Lung microvascular endothelial cell (primary cell): Measurements from ENCODE around the gene PRICKLE2. TPM values are rescaled to one million over a fixed set of nuclear protein-coding genes. Genes with fewer than 3 reads are reported as not detected.

ENCODE experiments used
- DNase-seq, 2 donors: peaks; one replicate each; pipeline versions ENCODE4 v3.0.0 to v3.0.0-alpha.2; 2010; ENCODE audit warnings: low read depth in 2 of 2
- total RNA-seq: library from RNA; depleted of rRNA; stranded (reverse); fragments of >200 nt; gene quantifications from 2 replicates; pipeline ENCODE4 v1.2.1, GENCODE V29; 2014

Gene PRICKLE2, protein sequence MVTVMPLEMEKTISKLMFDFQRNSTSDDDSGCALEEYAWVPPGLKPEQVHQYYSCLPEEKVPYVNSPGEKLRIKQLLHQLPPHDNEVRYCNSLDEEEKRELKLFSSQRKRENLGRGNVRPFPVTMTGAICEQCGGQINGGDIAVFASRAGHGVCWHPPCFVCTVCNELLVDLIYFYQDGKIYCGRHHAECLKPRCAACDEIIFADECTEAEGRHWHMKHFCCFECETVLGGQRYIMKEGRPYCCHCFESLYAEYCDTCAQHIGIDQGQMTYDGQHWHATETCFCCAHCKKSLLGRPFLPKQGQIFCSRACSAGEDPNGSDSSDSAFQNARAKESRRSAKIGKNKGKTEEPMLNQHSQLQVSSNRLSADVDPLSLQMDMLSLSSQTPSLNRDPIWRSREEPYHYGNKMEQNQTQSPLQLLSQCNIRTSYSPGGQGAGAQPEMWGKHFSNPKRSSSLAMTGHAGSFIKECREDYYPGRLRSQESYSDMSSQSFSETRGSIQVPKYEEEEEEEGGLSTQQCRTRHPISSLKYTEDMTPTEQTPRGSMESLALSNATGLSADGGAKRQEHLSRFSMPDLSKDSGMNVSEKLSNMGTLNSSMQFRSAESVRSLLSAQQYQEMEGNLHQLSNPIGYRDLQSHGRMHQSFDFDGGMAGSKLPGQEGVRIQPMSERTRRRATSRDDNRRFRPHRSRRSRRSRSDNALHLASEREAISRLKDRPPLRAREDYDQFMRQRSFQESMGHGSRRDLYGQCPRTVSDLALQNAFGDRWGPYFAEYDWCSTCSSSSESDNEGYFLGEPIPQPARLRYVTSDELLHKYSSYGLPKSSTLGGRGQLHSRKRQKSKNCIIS
- 1.6 and 2.6 TPM in 2 replicates for total RNA-seq

GRCh38 chr3:64224826-64225610, at the start of gene PRICKLE2:
Gene PRICKLE2, minus strand, starts transcription at chr3:64225466. Its CDS starts 26,539 bp downstream, at chr3:64198927.
- DNase-seq = peak; percentile 58 to 96

DNA sequence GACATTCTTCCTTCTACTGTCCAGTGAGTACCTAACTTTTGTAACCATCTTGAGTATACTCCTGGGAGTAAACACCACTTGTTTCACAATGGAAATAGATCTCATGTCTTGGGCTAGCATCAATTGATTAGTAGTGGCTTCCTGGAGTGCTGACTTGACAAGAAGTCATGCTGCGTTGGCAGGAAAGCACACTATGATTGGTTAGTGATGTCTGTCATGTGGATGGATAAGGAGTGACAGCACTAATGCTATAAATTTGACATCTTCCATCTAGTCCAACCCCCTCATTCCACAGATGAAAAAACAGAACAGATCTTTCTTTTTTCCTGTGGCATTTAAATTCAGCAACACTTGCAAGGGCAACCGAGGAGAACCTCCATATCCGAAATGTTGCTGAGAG, 47.6 kb upstream of the PRICKLE2 start:
- no peak for DNase-seq

DNA sequence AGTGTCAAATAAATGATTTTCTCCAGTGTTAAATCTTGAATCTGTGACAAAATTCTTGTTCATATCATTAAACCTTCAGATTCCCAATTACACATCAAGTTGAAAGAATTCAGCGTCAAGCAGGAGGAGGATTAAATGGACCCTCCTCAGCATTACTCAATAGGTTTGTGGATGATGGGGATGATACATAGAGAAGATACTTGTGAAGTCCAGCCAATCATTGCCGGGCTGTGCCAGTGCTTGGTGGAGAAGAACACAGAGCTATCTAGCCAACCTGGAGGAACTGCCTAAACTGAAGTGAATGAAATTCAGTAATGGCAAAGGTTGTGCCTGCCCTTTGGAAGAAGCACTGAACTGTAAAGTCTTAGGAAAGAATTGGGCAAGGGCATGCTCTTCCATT, 47.0 kb upstream of the PRICKLE2 start:
- DNase-seq = no peak

- DNase-seq = no peak
Measured at GRCh38 chr3:64271631-64272030, 46.4 kb upstream of the PRICKLE2 start.

DNA sequence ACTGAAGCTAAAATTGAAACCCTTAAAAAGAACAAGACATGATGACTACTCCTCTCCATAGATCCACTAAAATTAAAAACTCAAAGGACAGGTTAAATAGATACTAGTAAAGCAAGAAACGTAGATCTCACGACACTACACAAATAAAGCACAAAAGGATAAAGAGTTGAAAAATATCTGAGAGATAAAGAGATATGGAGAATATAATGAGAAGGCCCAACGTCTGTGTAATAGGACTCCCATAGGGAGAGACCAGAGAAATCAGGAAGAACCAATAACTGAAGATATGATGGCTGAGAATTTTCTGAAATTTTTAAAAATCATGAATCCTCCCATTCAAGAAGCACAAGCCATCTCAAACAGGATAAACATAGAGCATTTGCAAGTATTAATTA, 45.6 kb upstream of the PRICKLE2 start:
- DNase-seq = no peak

GRCh38 chr3:64270142-64270865, 45.0 kb upstream of the PRICKLE2 start:
- no peak for DNase-seq

DNA sequence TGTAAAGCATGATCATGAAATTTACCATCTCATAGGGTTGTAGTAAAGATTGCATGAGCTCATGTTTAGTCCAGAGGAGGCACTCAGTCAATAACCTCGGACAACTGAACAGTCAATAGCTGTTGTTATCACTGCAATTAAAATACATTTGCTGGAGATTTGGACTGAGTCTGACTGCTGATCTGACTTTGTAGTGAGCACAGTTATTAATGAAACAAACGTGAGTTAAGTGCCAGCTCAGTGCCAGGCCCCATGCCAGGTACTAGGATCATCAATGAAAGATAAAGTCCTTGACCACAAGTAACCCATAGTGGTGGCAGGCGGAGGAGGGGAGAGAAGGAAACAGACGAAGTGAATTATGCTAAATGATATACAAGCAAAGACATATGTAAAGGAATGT, 43.7 kb upstream of the PRICKLE2 start:
- DNase-seq = no peak

GRCh38 chr3:64267721-64268604, 42.7 kb upstream of the PRICKLE2 start:
- peak; percentile 8 to 57 for DNase-seq

DNA sequence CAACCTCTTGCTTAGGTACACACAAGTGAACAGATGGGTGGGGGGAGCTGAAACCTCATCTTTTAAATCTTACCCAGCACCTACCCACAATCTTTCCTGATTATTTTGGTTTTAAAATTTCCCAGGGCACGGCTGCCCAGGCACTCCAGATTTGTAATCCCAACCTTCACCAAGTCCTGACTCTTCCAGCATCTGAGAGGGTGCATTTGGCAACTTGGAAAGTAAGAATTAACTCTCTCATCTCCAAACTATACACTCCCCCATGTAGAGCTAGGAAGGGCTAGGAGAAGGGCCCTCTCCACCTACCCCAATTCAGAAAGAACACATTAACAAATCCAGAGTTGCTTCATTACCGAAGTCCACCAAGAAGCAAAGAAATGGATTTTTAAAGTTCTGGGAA, 41.7 kb upstream of the PRICKLE2 start:
- DNase-seq = no peak

GRCh38 chr3:64266065-64266931, 41.0 kb upstream of the PRICKLE2 start:
- peak in 1 of 2 donors; percentile 89 for DNase-seq

DNA sequence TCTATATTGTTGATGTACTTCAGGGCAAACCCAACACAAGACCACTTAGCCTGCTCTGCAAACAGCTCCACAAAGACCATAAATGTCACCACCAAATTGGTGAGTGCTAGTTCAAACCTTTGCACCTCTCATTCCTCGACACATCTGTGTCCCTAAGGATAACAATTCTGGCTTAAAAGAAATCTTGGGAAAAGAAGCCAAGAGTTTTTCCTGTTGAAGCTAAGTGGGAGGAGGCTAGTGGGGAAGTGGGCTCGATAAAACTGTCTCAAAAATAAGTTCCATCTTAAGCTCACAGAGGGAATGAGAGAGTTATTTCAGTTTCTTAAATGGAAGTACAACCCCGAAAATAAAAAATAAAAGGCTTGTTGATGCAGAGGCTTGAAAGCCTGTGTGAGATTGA, 40.4 kb upstream of the PRICKLE2 start:
- no peak for DNase-seq

DNA sequence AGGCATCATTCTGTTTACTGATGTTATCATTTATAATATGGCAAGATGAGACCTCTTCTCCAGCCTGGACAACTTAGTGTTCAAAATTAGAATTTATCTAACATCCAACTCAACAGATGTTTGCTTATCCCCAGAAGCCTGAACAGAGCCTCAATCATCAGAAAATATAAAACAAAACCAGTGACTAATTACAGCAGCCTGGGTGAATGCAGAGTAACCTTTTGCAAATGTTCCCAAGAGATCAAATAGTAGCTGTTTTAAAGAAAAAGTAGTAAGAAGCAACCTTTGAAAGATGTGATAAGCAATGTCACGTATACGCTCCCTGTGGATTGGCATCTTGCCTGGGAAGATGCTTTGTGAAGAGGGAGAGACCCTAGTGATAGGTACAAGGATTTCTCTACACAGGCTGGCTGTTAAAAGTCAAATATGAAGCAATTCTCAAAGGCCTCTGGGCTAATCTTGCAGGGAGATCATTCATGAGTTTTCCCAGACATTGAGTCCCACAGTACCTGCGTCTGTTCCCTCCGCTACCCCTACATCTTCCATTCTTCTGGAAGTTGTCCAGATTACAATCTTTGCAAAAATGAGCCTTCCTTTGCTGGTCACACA, 39.3 kb upstream of the PRICKLE2 start:
- no peak for DNase-seq

DNA sequence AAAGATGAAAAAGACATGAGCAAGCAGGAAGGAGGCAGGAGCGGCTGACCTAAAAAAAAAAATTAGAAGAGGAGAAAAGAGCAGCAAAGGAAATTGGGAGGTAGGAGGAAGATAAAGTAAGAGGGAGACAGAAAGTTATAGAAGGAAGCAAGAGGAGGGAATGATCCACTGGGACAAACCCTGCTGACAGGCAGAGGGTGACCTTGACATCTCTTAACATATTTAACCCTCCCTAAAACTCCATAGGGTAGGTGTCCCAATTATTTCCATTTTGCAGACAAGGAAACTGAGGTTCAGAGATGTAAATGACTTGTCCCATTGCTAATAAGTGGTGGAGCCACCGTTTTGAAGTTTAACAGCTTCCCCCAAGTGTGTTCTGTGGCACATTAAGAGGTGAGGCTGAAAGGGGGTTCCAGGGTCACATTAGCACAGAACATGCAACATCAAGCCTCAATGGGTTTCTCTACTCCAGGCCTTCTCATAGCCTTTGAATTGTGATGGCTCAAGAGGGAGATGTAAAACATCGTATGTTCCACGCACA, 37.4 kb upstream of the PRICKLE2 start:
- peak in 1 of 2 donors; percentile 20 for DNase-seq

- DNase-seq = no peak
Measured at GRCh38 chr3:64260431-64260830, 35.2 kb upstream of the PRICKLE2 start.

DNA sequence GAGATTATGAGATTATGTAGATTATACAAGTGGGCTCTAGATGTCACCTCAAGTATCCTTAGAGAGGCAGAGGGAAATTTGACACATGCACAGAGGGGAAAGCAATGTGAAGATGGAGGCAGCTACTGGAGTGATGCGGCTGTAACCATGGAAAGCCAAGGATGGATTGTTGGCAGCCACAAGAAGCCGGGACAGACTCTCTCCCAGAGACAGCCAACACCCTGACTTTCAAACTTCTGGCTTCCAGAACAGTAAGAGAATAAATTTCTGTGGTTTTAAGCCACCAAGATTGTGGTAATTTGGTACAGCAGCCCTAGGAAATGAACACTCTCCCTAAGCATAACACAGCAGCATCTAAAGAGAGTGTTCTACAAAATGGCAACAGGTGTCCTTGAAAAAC, 34.4 kb upstream of the PRICKLE2 start:
- no peak for DNase-seq

DNA sequence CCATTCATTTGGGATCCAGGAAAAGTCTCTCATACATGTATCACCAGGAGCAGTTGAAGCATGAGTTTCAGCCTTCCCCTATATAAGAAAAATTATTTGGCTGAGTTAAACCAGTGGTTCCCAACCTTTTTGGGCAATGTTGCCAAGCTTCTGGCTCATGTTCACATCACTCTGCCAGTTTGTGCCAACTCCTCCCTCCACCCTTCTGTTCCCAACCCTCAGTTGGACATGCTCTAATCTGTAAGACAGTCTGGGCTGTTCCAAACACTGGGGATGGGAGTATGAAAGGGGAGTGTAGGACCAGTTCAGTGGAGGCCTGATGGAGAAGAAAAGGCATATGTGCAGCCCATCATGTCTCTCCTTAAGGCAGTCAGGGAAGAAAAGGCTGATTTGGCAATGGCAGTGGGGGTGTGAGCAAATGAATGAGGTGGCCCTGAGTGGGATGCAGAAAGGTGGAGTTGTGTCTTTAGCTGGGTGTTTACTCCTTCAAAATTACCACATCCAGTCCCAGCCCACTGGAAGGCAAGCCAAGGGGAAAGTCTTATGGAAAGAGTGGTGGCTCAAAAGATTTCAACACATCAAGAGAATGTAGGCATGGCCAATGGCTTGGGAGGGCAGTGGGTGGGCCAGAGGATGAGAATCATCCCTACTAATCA, 32.0 kb upstream of the PRICKLE2 start:
- no peak for DNase-seq

- no peak for DNase-seq
Measured at GRCh38 chr3:64255741-64256340, 30.6 kb upstream of the PRICKLE2 start.
